PC-9 (cell line): ENCODE data around the gene MYH1.

Experiments
- EZH2 ChIP-seq: fragments of 200-600 bp; sonication (generic); IDR thresholded peaks from 2 replicates; pipeline ENCODE4 v1.8.0; 2017; ENCODE audit warnings: antibody characterized with exemption, low read depth
- TF ChIP-seq, protein P1 (sequence below): fragments of 200-600 bp; sonication (generic); conservative IDR thresholded peaks from 2 replicates; pipeline ENCODE4 v1.6.1; 2017; ENCODE audit warnings: mixed run types, antibody characterized with exemption, mild to moderate bottlenecking, moderate library complexity

DNA sequence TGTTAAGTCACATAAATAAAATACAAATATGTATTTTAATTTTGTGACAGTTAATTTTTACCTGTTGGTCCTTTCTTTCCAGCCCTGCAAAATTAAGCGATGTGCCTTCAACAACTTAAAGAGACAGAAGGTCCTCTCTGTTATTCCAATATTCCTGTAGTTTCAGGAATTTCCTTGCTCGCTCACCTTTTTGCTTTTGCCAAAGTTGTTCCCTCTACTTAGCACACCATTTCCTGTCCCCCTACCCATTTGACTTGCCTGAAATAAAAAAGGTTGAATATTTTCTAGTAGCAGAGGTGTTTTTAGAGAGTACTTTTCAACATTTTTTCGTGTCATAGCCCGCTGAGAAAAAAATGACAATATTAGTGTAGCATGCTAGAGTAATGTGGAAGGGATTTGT lies 31.7 kb upstream of the MYH1 start:
- TF ChIP-seq, protein P1, sequence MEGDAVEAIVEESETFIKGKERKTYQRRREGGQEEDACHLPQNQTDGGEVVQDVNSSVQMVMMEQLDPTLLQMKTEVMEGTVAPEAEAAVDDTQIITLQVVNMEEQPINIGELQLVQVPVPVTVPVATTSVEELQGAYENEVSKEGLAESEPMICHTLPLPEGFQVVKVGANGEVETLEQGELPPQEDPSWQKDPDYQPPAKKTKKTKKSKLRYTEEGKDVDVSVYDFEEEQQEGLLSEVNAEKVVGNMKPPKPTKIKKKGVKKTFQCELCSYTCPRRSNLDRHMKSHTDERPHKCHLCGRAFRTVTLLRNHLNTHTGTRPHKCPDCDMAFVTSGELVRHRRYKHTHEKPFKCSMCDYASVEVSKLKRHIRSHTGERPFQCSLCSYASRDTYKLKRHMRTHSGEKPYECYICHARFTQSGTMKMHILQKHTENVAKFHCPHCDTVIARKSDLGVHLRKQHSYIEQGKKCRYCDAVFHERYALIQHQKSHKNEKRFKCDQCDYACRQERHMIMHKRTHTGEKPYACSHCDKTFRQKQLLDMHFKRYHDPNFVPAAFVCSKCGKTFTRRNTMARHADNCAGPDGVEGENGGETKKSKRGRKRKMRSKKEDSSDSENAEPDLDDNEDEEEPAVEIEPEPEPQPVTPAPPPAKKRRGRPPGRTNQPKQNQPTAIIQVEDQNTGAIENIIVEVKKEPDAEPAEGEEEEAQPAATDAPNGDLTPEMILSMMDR: no peak
- no peak for TF ChIP-seq EZH2
